NCI-H345 (cell line): Measurements from ENCODE around the gene VASH2.

Experiments used
- DNase-seq: peaks from one replicate; lab custom pipeline; 2025; lab: John Stamatoyannopoulos, UW

VASH2 gene

DNA sequence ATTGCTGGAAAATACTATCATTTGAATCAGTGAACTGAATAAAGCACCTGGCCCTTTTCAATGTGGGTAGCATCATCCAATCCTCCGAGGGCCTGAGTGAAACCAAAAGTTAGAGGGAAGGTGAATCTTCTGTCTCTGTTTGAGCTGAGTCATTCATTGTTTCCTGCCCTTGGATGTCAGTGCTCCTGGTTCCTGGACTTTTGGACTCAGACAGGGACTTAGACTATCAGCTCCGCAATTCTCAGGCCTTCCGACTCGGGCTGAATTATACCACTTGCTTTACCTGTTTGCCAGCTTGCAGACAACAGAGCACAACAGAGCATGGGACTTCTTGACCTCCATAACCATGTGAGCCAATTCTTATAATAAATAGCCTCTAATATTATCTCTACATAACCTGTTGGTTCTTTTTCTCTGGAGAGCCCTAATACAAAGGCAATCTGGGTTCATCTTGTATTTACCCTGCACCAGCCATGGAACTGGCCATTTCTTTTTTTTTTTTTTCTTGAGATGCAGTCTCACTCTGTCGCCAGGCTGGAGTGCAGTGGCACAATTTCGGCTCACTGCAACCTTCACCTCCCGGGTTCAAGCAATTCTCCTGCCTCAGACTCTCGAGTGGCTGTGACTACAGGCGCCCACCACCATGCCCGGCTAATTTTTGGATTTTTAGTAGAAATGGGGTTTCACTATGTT is 19.2 kb upstream of the VASH2 start:
- DNase-seq, result no peak

- DNase-seq, result no peak
These were observed 16.4 kb upstream of the VASH2 start for GRCh38 chr1:212933815-212934471.

GRCh38 chr1:212935387-212935981 is 14.9 kb upstream of the VASH2 start:
- DNase-seq, result no peak

GRCh38 chr1:212937034-212937433 is 13.3 kb upstream of the VASH2 start:
- no peak for DNase-seq

GRCh38 chr1:212938846-212939245 is 11.5 kb upstream of the VASH2 start:
- no peak for DNase-seq

GRCh38 chr1:212941452-212941851 is 8.9 kb upstream of the VASH2 start:
- DNase-seq, result no peak

GRCh38 chr1:212942679-212943392 is 7.5 kb upstream of the VASH2 start:
- no peak for DNase-seq

- DNase-seq, result no peak
These were observed 7.0 kb upstream of the VASH2 start for GRCh38 chr1:212943393-212943710.

DNA sequence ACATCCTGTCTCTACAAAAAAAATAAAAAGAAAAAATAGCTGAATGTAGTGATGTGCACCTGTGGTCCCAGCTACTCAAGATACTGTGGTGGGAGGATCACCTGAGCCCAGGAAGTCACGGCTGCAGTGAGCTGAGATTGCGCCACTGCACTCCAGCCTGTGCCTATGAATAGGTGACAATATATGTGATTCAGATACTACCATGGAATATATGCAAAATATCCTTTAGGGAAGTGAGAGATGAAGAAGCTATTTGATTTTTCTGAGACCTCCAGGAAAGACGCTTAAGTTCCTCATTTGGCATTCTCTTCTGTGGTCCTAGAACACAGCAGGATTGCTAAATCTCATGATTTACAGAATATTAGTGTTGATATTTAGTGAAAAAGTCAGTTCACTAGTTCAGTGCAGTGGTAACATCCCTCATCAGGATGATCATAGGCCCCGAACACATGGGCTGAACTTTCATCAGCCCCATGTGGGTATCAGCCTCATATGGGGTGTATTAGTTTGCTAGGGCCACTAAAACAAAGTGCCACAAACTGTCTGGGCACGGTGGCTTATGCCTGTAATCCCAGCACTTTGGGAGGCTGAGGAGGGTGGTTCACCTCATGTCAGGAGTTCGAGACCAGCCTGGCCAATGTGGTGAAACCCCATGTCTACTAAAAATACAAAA is 6.0 kb upstream of the VASH2 start:
- no peak for DNase-seq

GRCh38 chr1:212945056-212945455 is 5.3 kb upstream of the VASH2 start:
- DNase-seq, result no peak

- no peak for DNase-seq
These were observed 4.7 kb upstream of the VASH2 start for GRCh38 chr1:212945463-212946160.

- no peak for DNase-seq
These were observed 3.5 kb upstream of the VASH2 start for GRCh38 chr1:212946872-212947271.

DNA sequence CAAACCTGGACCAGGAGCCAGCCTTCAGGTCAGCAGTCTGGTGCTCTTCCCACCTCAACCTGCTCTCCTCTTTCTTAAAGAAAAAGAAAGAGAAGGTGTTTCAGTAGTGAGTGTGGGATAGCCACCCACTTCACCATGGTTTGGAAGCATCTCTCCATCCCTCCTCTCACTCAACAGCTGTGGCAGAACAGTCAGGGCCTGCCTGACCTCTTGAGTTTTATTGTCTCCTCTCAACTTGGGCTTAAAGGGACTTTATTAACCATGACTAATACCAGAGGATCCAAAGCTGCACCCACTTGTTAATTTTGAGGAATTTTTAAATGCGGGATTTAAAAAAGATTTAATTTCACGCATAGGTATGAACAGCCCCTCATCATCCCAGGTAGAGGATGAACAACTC is 570 bp upstream of the VASH2 start:
- no peak for DNase-seq

- DNase-seq, result no peak
These were observed 995 bp downstream of the VASH2 start for GRCh38 chr1:212951126-212951946.

DNA sequence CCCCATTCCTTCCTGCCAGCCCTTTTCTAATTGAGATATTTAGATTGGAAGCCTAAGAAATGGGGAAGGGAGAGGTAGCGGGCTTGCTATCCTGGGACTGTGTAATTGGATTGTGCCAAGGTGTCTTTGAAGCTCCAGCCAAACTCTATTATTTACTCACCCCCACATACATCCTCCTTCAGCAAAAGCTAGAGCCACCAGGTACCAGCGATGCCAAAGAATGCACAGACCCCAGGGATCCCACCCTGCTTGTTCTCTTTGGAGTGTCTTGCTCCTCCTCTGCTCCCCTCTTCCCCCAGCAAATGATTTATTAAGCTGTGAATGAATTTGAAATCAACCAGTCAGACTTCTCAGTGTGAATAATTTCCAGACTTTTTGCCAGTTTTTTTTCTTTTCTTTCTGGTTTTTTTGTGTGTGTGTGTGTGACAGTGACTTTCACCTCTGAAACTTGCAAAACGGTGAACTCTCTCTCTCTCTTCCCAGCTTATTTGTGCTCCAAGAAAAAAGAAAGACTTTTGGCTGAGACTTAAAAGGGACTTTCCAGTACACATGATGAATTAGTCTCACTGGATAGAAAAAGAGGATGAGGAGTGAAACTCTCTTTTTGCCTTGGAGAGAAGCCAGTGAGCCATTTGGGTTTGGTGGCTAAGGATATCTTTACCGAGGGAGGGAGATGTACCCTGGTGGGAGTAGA is 1.8 kb downstream of the VASH2 start:
- no peak for DNase-seq

DNA sequence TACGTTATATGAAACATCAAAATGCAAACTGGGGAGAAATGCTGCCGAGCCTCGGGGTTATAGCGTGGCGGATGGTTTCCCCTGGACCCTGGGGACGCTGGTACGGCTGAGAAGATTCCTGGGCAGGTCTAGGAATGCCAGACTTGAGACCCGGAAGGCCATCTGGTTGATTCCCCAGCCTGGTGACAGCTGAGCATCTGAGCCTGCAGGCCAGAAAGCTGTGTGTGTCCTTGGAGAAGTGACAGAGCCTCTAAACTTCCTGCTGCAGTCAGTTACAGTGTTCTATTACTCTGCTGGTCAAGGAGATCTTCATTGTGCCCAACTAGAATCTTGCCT is 2.3 kb downstream of the VASH2 start:
- DNase-seq, result no peak

GRCh38 chr1:212953321-212953720 is 3.0 kb downstream of the VASH2 start:
- DNase-seq, result no peak

DNA sequence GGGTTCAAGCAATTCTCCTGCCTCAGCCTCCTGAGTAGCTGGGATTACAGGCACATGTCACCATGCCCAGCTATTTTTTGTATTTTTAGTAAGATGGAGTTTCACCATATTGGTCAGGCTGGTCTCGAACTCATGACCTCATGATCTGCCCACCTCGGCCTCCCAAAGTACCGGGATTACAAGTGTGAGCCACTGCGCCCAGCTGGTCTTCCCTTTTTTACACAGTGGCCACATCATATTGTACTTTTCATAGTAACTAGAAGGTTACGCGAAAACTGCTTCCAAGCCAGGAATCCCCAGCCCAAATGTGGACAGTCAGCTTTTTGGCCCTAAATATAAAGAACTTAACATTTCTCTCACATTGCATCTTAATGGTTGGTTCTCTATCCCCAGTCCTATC is 4.2 kb downstream of the VASH2 start:
- DNase-seq, result no peak

- DNase-seq, result no peak
These were observed 4.8 kb downstream of the VASH2 start for GRCh38 chr1:212955098-212955497.

- no peak for DNase-seq
These were observed 5.8 kb downstream of the VASH2 start for GRCh38 chr1:212955961-212956620.
